CD4-positive, alpha-beta T cell treated with Interleukin-17A for 1 hour (primary cell): ENCODE results near the gene EIF3K.
"Not testable (repeated sequence)": the region's sequence is repeated elsewhere in the genome, so short reads cannot be mapped to it uniquely, and the experiment has no call there.

Source experiments
- DNase-seq: peaks from one replicate; pipeline ENCODE4 v3.0.0-alpha.2; 2020

Gene EIF3K

GRCh38 chr19:38618590-38619360 lies at the start of gene EIF3K:
EIF3K (plus strand) TSS chr19:38619188; CDS start chr19:38619269, 81 bp downstream.
- DNase-seq: peak; percentile 98

DNA sequence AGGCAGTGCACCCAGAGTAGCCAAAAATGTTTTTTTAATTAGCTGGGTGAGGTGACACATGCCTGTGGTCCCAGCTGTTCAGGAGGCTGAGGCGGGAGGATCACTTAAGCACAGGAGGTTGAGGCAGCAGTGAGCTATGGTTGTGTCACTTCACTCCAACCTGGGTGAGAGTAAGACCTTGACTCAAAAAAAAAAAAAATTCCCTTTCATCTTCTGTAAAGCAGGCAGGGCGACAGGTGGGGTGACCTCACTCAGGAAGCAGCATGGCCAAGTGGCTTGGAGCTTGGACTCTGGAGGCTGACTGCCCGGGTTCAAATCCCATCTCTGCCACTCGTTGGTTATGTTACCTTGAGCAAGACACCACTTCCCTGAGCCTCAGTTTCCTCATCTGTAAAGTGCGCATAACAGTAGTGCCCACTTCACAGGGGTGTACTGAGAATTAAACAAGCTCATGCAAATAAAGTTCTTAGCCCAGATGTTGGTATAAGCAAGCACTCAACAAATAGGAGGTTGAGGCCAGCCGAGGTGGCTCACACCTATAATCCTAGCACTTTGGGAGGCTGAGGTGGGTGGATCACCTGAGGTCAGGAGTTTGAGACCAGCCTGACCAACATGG lies 49.5 kb upstream of the EIF3K start:
- DNase-seq: no peak

DNA sequence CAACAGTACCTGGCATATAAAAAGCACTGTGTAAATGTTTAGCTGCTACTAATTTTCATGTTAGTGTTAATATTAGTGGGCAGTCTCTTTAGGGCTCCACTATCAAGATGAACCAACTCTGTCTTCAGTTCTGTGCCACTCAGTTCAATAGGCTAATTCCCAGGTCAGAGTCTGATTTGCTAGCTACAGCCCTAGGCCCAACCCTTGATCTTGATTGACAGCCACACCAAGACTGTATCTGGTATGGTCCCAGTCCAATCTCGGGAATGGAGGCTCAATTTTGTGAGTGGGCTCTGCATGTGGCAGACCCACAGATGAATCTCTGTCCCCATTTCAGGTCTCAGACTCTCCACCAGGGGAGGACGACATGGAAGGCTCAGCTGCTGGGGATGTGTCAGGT lies 47.3 kb upstream of the EIF3K start:
- DNase-seq: no peak

DNA sequence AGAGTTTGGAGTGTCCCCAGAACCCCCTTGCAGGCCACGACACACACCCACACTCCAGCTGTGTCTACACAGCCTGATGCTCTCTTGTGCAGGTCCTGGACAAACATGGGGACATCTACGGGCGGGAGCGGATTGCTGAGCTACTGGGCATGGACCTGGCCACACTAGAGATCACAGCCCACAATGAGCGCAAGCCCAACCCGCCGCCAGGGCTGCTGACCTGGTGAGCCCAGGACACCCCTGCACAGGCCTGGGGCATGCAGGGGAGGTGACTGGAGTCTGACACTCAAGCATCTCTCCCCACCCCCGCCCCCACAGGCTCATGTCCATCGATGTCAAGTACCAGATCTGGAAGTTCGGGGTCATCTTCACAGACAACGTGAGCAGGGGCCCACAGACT lies 41.2 kb upstream of the EIF3K start:
- DNase-seq: no peak

- DNase-seq: peak; percentile 22
These were observed 39.7 kb upstream of the EIF3K start for GRCh38 chr19:38579304-38579703.

- no peak for DNase-seq
These were observed 38.9 kb upstream of the EIF3K start for GRCh38 chr19:38580080-38580479.

- no peak for DNase-seq
These were observed 35.6 kb upstream of the EIF3K start for GRCh38 chr19:38583219-38583984.

DNA sequence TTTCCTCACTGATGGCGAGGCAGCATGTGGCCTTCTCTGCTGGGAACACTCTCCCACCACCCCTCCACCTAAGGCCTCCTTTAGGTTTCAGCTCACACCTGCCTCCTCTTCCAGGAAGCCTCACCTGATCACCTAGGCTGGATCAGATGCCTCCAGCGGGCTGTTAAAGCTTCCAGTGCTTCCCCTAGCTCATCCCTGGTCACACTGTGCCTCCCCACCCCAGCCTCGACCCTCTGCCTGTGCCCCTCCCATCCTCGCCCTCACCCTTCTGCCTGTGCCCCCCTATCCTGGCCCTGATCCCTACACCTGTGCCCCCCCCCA lies 35.0 kb upstream of the EIF3K start:
- no peak for DNase-seq

DNA sequence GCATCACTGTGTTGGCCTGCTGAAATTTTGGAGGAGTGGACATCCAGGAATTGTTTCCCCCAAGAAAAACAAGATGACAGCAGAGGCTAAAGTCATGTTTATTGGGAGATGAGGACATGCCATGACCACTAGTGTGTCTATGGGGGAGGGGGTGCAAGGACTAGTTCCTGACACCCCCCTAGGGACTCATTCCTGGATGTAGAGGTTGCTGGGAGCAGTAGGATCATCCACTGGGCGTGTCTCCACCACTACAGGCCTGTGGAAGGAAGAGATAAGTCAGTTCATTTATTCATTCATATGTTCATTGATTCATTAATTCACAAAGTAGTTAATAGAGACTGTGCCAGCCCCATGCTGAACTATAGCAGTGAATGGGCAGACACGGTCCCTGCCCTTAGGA lies 31.4 kb upstream of the EIF3K start:
- no peak for DNase-seq

GRCh38 chr19:38588041-38588440 lies 30.9 kb upstream of the EIF3K start:
- DNase-seq: no peak

GRCh38 chr19:38592940-38593339 lies 26.0 kb upstream of the EIF3K start:
- no peak for DNase-seq

GRCh38 chr19:38596057-38596981 lies 22.7 kb upstream of the EIF3K start:
- no peak for DNase-seq

- DNase-seq: no peak
These were observed 21.9 kb upstream of the EIF3K start for GRCh38 chr19:38597075-38597474.

GRCh38 chr19:38599722-38600121 lies 19.3 kb upstream of the EIF3K start:
- no peak for DNase-seq

DNA sequence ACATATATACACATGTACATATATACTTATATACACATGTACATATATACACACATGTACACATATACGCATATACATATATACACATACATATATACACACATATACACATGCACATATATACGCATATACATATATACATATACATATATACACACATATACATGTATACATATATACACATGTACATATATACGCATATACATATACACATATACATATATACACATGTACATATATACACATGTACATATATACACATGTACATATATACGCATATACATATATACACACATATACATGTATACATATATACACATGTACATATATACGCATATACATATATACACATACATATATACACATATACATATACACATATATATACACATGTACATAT lies 16.1 kb upstream of the EIF3K start:
- not testable (repeated sequence) for DNase-seq

DNA sequence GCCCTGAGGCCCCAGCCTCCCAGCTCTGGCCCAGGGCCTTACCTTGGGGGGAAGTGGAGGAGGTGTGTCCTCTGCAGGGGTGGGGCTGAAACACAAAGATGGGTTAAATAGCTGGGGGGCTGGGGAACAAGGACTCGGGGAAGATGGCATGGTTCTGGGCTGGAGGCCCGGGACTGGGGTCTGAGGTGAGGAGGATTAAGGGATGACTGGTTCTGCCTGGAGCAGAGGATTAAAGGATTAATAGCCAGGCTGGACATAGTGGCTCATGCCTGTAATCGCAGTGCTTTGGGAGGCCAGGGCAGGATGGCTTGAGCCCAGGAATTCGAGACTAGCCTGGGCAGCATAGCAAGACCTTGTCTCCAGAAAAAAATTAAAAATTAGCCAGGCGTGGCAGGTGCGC lies 12.9 kb upstream of the EIF3K start:
- DNase-seq: no peak

- no peak for DNase-seq
These were observed 4.7 kb upstream of the EIF3K start for GRCh38 chr19:38614289-38614688.

- DNase-seq: no peak
These were observed 3.9 kb upstream of the EIF3K start for GRCh38 chr19:38615007-38615581.

DNA sequence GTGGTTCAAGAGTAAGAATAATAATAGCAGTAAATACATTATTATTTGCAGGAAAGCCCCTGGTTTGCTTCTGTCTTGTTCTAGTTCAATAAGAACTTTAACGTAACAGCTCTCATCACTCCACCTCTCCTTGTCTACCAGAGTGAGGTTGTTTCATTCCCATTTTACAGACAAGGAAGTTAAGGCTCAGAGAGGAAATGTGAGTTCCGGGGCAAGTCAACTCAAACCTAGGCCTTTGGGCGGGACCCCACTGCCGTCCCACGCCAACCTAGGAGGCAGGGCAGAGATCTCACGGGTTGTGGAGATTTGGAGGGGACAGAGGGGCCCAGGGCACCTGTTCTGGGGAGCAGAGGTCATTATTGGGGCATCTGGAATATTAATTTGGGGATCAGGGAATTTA lies 2.7 kb upstream of the EIF3K start:
- peak; percentile 10 for DNase-seq

DNA sequence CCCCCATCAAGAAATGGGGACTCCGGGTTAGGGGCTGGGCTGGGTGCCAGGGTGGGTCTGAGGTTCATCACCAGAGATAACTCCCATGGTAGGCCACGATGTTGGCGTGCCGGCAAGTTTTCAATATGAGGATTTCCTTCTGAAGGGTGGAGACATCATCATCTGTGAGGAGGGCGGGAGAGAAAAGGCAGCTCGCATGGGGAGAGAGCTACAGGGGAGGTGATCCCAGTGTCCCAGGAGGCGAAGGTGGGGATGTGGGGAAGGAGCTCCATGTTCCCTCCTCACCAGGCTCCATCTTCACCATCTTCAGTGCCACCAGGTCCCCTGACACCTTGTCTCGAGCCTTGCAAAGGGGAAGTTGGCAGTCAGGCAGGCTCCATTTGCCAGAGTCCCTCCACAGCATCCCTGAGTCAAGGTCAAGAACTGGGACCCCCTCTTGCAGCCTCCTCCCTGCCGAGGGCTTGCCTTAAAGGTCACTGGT lies 1.7 kb upstream of the EIF3K start:
- peak; percentile 12 for DNase-seq

- DNase-seq: peak; percentile 67
These were observed 1.0 kb upstream of the EIF3K start, which contains the start of gene MAP4K1 for GRCh38 chr19:38617764-38618589. MAP4K1 (minus strand) TSS chr19:38617953; CDS start chr19:38617895, 58 bp downstream.
